GM12878 (cell line): ENCODE measurements around the gene STEAP1. TPM values are rescaled to one million over a fixed set of nuclear protein-coding genes. Genes with fewer than 3 reads are reported as not detected.

Experiments
- ASH2L ChIP-seq: fragments of 300-600, 200-600 bp; sonication (generic); IDR thresholded peaks from 2 replicates; pipeline ENCODE4 v1.6.1; 2017; ENCODE audit warnings: low read depth, mild to moderate bottlenecking, borderline replicate concordance
- ATF7 ChIP-seq: fragments of 450-650 bp; IDR thresholded peaks from 2 replicates; pipeline ENCODE4 v1.6.1; 2016; ENCODE audit warnings: low read depth, mild to moderate bottlenecking
- BCL11A ChIP-seq: IDR thresholded peaks from 2 replicates; pipeline ENCODE4 v1.6.1; 2011; ENCODE audit warnings: low read depth, low read length
- CBFB ChIP-seq: IDR thresholded peaks from 2 replicates; pipeline ENCODE4 v1.6.1; 2016; ENCODE audit warnings: antibody characterized with exemption, low read depth
- CREB1 ChIP-seq: IDR thresholded peaks from 2 replicates; pipeline ENCODE4 v1.6.1; 2012; ENCODE audit warnings: low read depth, mild to moderate bottlenecking, inconsistent platforms
- DPF2 ChIP-seq: fragments of 450-650 bp; IDR thresholded peaks from 2 replicates; pipeline ENCODE4 v1.6.1; 2017; ENCODE audit warnings: mild to moderate bottlenecking
- GABPA ChIP-seq: IDR thresholded peaks from 2 replicates; pipeline ENCODE4 v1.6.1; 2014; ENCODE audit warnings: antibody characterized with exemption, low read depth, mild to moderate bottlenecking, inconsistent platforms
- LARP7 ChIP-seq: fragments of 450-650 bp; IDR thresholded peaks from 2 replicates; pipeline ENCODE4 v1.6.1; 2017; ENCODE audit warnings: mild to moderate bottlenecking
- MYB ChIP-seq: fragments of 150-350 bp; IDR thresholded peaks from 2 replicates; pipeline ENCODE4 v1.6.1; 2014; ENCODE audit warnings: mild to moderate bottlenecking, low read depth, low read length, borderline replicate concordance
- PAX5 ChIP-seq: IDR thresholded peaks from 2 replicates; pipeline ENCODE4 v1.6.1; 2011; ENCODE audit warnings: low read depth, low read length, borderline replicate concordance
- RAD21 ChIP-seq: IDR thresholded peaks from 2 replicates; pipeline ENCODE4 v1.6.1; 2011; ENCODE audit warnings: mild to moderate bottlenecking, low read depth, low read length, moderate library complexity; ENCODE audit not compliant: insufficient read depth
- RAD51 ChIP-seq: fragments of 450-650 bp; IDR thresholded peaks from 2 replicates; pipeline ENCODE4 v1.6.1; 2016; ENCODE audit warnings: moderate library complexity, mild to moderate bottlenecking, inconsistent platforms
- RELA ChIP-seq: fragments of 450-650 bp; IDR thresholded peaks from 2 replicates; pipeline ENCODE4 v1.8.0; 2014; ENCODE audit warnings: borderline replicate concordance; ENCODE audit not compliant: partially characterized antibody
- RUNX3 ChIP-seq: IDR thresholded peaks from 2 replicates; pipeline ENCODE4 v1.6.1; 2012; ENCODE audit warnings: low read length, inconsistent platforms
- STAT1 ChIP-seq: fragments of 450-650 bp; conservative IDR thresholded peaks from 2 replicates; pipeline ENCODE4 v1.6.1; 2014; ENCODE audit warnings: antibody characterized with exemption, mild to moderate bottlenecking
- TARDBP ChIP-seq: IDR thresholded peaks from 2 replicates; pipeline ENCODE4 v1.6.1; 2016; ENCODE audit warnings: borderline replicate concordance
- TBL1XR1 ChIP-seq: IDR thresholded peaks from 2 replicates; pipeline ENCODE4 v1.6.1; 2012; ENCODE audit warnings: low read depth, low read length, improper control_type of control experiment
- TCF3 ChIP-seq: IDR thresholded peaks from 2 replicates; pipeline ENCODE4 v1.6.1; 2012; ENCODE audit warnings: low read depth, mild to moderate bottlenecking, low read length, borderline replicate concordance; ENCODE audit not compliant: insufficient read depth
- ZNF207 ChIP-seq: fragments of 450-650 bp; IDR thresholded peaks from 2 replicates; pipeline ENCODE4 v1.6.1; 2014; ENCODE audit warnings: antibody characterized with exemption, mild to moderate bottlenecking, borderline replicate concordance
- ZNF24 ChIP-seq: fragments of 450-650 bp; IDR thresholded peaks from 2 replicates; pipeline ENCODE4 v1.6.1; 2017; ENCODE audit warnings: antibody characterized with exemption, mild to moderate bottlenecking
- polyA plus RNA-seq, 11 experiments: library from polyadenylated mRNA; depleted of rRNA in 4 of 11; unstranded in 6 of 11; stranded (reverse) in 5 of 11; fragments of >200 nt; fragmentation: Nextera tagmentation in 4 of 11; fragmentation: Illumina TruSeq in 1 of 11; extraction: Ambion mirVana in 4 of 11; extraction: Trizol in 1 of 11; gene quantifications; 1 replicate in 1 of 11; 2 replicates in 10 of 11; pipeline versions ENCODE4 v1.2.1 to v1.2.3, GENCODE V29; 2011 to 2016; ENCODE audit warnings: inconsistent platforms in 2 of 11, missing spikeins in 2 of 11, low read depth in 1 of 11
- total RNA-seq, 4 experiments: library from RNA; depleted of rRNA in 3 of 4; stranded (reverse); fragments of >200 nt in 3 of 4; fragmentation: Illumina TruSeq in 1 of 4; extraction: Trizol in 1 of 4; gene quantifications; 2 replicates each; pipeline versions ENCODE4 v1.2.1 to v1.2.3, GENCODE V29; 2013 to 2021
- TF ChIP-seq, protein P1 (sequence below): fragments of 450-650 bp; IDR thresholded peaks from 2 replicates; pipeline ENCODE4 v1.6.1; 2016; ENCODE audit warnings: mild to moderate bottlenecking
- TF ChIP-seq, protein P2 (sequence below): fragments of 450-650 bp; formaldehyde crosslinking; IDR thresholded peaks from 2 replicates; pipeline ENCODE4 v1.5.0; 2022; ENCODE audit warnings: mild to moderate bottlenecking, missing genetic modification characterization
- TF ChIP-seq, protein P3 (sequence below): fragments of 450-650 bp; IDR thresholded peaks from 2 replicates; pipeline ENCODE4 v1.6.1; 2017; ENCODE audit warnings: borderline replicate concordance
- TF ChIP-seq, protein P4 (sequence below): IDR thresholded peaks from 2 replicates; pipeline ENCODE4 v1.6.1; 2011; ENCODE audit warnings: mild to moderate bottlenecking, low read depth, low read length, moderate library complexity; ENCODE audit not compliant: insufficient replicate concordance
- TF ChIP-seq, protein P5 (sequence below): fragments of 450-650 bp; IDR thresholded peaks from 2 replicates; pipeline ENCODE4 v1.6.1; 2014; ENCODE audit warnings: mild to moderate bottlenecking

Gene STEAP1
- total and polyA plus RNA-seq, 10 of the 15 experiments (the other 5 are each of a cell fraction or from before 2014, with no cell fraction given): 2.1 to 44.6 (median 4.6) TPM

DNA sequence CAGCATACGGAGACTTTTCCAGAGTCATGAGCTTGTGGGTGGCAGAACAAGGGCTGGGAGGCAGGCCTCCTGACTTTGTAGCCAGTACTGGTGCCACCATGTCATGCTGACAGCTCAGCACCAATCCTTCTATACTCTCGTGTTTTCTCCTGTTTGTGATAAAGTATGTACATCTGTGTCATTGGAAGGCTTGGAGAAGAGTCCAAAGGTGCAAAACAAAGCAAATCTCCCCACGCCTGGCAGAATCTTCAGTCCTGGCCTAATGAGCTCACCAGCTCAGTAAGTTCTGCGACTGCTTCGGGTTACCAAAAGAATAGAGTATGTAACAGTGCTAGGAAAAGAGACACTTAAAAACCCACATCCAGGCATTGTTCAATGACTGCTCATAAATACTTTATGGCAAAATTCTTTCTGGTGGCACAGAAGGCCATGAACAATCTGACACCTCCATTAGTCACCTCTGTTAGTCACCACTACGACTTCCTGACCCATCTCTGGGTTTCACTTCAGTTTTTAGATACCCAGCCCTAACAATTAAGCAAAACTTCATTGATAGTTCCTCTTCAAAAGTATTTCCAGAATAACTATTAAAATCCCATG lies 24.5 kb downstream of the STEAP1 start (continued):
- TF ChIP-seq, protein P1, sequence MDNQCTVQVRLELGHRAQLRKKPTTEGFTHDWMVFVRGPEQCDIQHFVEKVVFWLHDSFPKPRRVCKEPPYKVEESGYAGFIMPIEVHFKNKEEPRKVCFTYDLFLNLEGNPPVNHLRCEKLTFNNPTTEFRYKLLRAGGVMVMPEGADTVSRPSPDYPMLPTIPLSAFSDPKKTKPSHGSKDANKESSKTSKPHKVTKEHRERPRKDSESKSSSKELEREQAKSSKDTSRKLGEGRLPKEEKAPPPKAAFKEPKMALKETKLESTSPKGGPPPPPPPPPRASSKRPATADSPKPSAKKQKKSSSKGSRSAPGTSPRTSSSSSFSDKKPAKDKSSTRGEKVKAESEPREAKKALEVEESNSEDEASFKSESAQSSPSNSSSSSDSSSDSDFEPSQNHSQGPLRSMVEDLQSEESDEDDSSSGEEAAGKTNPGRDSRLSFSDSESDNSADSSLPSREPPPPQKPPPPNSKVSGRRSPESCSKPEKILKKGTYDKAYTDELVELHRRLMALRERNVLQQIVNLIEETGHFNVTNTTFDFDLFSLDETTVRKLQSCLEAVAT: peak; percentile 98
- TF ChIP-seq CREB1: no peak
- TF ChIP-seq, protein P2, sequence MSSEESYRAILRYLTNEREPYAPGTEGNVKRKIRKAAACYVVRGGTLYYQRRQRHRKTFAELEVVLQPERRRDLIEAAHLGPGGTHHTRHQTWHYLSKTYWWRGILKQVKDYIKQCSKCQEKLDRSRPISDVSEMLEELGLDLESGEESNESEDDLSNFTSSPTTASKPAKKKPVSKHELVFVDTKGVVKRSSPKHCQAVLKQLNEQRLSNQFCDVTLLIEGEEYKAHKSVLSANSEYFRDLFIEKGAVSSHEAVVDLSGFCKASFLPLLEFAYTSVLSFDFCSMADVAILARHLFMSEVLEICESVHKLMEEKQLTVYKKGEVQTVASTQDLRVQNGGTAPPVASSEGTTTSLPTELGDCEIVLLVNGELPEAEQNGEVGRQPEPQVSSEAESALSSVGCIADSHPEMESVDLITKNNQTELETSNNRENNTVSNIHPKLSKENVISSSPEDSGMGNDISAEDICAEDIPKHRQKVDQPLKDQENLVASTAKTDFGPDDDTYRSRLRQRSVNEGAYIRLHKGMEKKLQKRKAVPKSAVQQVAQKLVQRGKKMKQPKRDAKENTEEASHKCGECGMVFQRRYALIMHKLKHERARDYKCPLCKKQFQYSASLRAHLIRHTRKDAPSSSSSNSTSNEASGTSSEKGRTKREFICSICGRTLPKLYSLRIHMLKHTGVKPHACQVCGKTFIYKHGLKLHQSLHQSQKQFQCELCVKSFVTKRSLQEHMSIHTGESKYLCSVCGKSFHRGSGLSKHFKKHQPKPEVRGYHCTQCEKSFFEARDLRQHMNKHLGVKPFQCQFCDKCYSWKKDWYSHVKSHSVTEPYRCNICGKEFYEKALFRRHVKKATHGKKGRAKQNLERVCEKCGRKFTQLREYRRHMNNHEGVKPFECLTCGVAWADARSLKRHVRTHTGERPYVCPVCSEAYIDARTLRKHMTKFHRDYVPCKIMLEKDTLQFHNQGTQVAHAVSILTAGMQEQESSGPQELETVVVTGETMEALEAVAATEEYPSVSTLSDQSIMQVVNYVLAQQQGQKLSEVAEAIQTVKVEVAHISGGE (CRISPR knock-in tag): no peak
- TF ChIP-seq LARP7: no peak
- TF ChIP-seq BCL11A: peak; percentile 82
- TF ChIP-seq ZNF24: no peak
- TF ChIP-seq, protein P3, sequence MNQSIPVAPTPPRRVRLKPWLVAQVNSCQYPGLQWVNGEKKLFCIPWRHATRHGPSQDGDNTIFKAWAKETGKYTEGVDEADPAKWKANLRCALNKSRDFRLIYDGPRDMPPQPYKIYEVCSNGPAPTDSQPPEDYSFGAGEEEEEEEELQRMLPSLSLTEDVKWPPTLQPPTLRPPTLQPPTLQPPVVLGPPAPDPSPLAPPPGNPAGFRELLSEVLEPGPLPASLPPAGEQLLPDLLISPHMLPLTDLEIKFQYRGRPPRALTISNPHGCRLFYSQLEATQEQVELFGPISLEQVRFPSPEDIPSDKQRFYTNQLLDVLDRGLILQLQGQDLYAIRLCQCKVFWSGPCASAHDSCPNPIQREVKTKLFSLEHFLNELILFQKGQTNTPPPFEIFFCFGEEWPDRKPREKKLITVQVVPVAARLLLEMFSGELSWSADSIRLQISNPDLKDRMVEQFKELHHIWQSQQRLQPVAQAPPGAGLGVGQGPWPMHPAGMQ: no peak
- no peak for TF ChIP-seq TARDBP
- peak; percentile 95 for TF ChIP-seq DPF2
- no peak for TF ChIP-seq ASH2L
- TF ChIP-seq STAT1: no peak
- TF ChIP-seq CBFB: no peak
- no peak for TF ChIP-seq RELA
- TF ChIP-seq TCF3: no peak
- peak; percentile 87 for TF ChIP-seq ATF7
- no peak for TF ChIP-seq RAD21
- TF ChIP-seq TBL1XR1: no peak
- TF ChIP-seq RAD51: no peak
- TF ChIP-seq, protein P4, sequence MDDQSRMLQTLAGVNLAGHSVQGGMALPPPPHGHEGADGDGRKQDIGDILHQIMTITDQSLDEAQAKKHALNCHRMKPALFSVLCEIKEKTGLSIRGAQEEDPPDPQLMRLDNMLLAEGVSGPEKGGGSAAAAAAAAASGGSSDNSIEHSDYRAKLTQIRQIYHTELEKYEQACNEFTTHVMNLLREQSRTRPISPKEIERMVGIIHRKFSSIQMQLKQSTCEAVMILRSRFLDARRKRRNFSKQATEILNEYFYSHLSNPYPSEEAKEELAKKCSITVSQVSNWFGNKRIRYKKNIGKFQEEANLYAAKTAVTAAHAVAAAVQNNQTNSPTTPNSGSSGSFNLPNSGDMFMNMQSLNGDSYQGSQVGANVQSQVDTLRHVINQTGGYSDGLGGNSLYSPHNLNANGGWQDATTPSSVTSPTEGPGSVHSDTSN: no peak
- 0 out of 2 replicates have a peak, but pooled peaks have one; percentile 24 for TF ChIP-seq PAX5
- TF ChIP-seq RUNX3: peak; percentile 73
- no peak; the same call in 1 of the 2 replicates for TF ChIP-seq ZNF207
- TF ChIP-seq GABPA: no peak
- TF ChIP-seq, protein P5, sequence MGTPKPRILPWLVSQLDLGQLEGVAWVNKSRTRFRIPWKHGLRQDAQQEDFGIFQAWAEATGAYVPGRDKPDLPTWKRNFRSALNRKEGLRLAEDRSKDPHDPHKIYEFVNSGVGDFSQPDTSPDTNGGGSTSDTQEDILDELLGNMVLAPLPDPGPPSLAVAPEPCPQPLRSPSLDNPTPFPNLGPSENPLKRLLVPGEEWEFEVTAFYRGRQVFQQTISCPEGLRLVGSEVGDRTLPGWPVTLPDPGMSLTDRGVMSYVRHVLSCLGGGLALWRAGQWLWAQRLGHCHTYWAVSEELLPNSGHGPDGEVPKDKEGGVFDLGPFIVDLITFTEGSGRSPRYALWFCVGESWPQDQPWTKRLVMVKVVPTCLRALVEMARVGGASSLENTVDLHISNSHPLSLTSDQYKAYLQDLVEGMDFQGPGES: no peak
- TF ChIP-seq MYB: no peak
